K562 (cell line): ENCODE measurements around the gene JUNB. TPM values are rescaled to one million over a fixed set of nuclear protein-coding genes. Genes with fewer than 3 reads are reported as not detected.

ENCODE experiments used
- ATF3 ChIP-seq, 2 experiments: fragments of 450-650 bp in 1 of 2; sonication (generic) in 1 of 2; formaldehyde crosslinking in 1 of 2; IDR thresholded peaks in 1 of 2; conservative IDR thresholded peaks in 1 of 2; 2 replicates each; pipeline versions ENCODE4 v1.6.1 to v1.8.1; 2016 to 2023; ENCODE audit warnings: mild to moderate bottlenecking in 2 of 2, moderate library complexity in 2 of 2, inconsistent platforms in 1 of 2, missing genetic modification reagents in 1 of 2
- BCLAF1 ChIP-seq, 2 experiments: fragments of 450-650 bp in 1 of 2; IDR thresholded peaks; 2 replicates each; pipeline ENCODE4 v1.6.1; 2011 to 2017; ENCODE audit warnings: low read depth in 2 of 2, antibody characterized with exemption in 1 of 2, borderline replicate concordance in 1 of 2, low read length in 1 of 2, mild to moderate bottlenecking in 1 of 2, mixed read lengths in 1 of 2; ENCODE audit not compliant: control insufficient read depth in 1 of 2
- E2F1 ChIP-seq: sonication (generic); formaldehyde crosslinking; IDR thresholded peaks from 2 replicates; pipeline ENCODE4 v1.8.1; 2023; ENCODE audit warnings: mild to moderate bottlenecking, missing genetic modification reagents, moderate library complexity
- E2F5 ChIP-seq: sonication (generic); formaldehyde crosslinking; IDR thresholded peaks from 2 replicates; pipeline ENCODE4 v1.8.0; 2022; ENCODE audit warnings: mild to moderate bottlenecking, missing genetic modification reagents
- FOXM1 ChIP-seq, 2 experiments: fragments of 450-650 bp in 1 of 2; sonication (generic) in 1 of 2; formaldehyde crosslinking in 1 of 2; IDR thresholded peaks; 2 replicates each; pipeline versions ENCODE4 v1.6.1 to v1.9.0; 2017 to 2022; ENCODE audit warnings: low read depth in 2 of 2, mild to moderate bottlenecking in 2 of 2, missing genetic modification reagents in 1 of 2, moderate library complexity in 1 of 2
- GTF3C2 ChIP-seq: IDR thresholded peaks from 3 replicates; pipeline ENCODE4 v1.6.1; 2011; ENCODE audit warnings: borderline replicate concordance, mild to moderate bottlenecking, moderate library complexity; ENCODE audit not compliant: insufficient read length; ENCODE audit errors: extremely low read depth
- HBP1 ChIP-seq: fragments of 450-650 bp; formaldehyde crosslinking; IDR thresholded peaks from 2 replicates; pipeline ENCODE4 v1.4.0; 2022; ENCODE audit warnings: missing genetic modification characterization
- NBN ChIP-seq: fragments of 450-650 bp; IDR thresholded peaks from 2 replicates; pipeline ENCODE4 v1.6.1; 2016; ENCODE audit warnings: low read depth, mild to moderate bottlenecking
- PHF21A ChIP-seq: fragments of 450-650 bp; IDR thresholded peaks from 2 replicates; pipeline ENCODE4 v1.6.1; 2017; ENCODE audit warnings: low read depth, borderline replicate concordance
- RAD21 ChIP-seq, 2 experiments: fragments of 250-450 bp in 1 of 2; fragments of 450-650 bp in 1 of 2; sonication (Bioruptor Pico) in 1 of 2; formaldehyde crosslinking in 1 of 2; IDR thresholded peaks in 1 of 2; conservative IDR thresholded peaks in 1 of 2; 2 replicates each; pipeline versions ENCODE4 v1.4.0 to v1.8.0; 2020 to 2022; ENCODE audit warnings: mild to moderate bottlenecking in 2 of 2, moderate library complexity in 1 of 2
- SNIP1 ChIP-seq: fragments of 450-650 bp; IDR thresholded peaks from 2 replicates; pipeline ENCODE4 v1.7.1; 2017; ENCODE audit warnings: low read depth, mild to moderate bottlenecking
- ZC3H11A ChIP-seq: IDR thresholded peaks from 2 replicates; pipeline ENCODE4 v1.6.1; 2012; ENCODE audit warnings: low read depth, low read length, improper control_type of control experiment
- ZNF644 ChIP-seq: fragments of 200-800 bp; sonication (Bioruptor generic); IDR thresholded peaks from 2 replicates; pipeline ENCODE4 v1.6.1; 2016; ENCODE audit warnings: low read depth, missing genetic modification characterization, missing compliant biosample characterization
- ZNF77 ChIP-seq: fragments of 250-450 bp; sonication (Bioruptor Pico); IDR thresholded peaks from 2 replicates; pipeline ENCODE4 v1.5.0; 2020
- polyA plus RNA-seq, 8 experiments: library from polyadenylated mRNA; depleted of rRNA in 4 of 8; stranded (reverse) in 5 of 8; unstranded in 3 of 8; fragments of >200 nt; fragmentation: Nextera tagmentation in 2 of 8; fragmentation: Illumina TruSeq in 1 of 8; extraction: Ambion mirVana in 2 of 8; extraction: Trizol in 1 of 8; gene quantifications; 2 replicates each; pipeline versions ENCODE4 v1.2.1 to v1.2.3, GENCODE V29; 2011 to 2014; ENCODE audit warnings: inconsistent platforms in 1 of 8, missing spikeins in 1 of 8
- total RNA-seq, 7 experiments: library from RNA; depleted of rRNA in 6 of 7; stranded (reverse); fragments of >200 nt in 6 of 7; fragmentation: Illumina TruSeq in 2 of 7; extraction: Trizol in 2 of 7; gene quantifications; 2 replicates each; pipeline versions ENCODE4 v1.2.1 to v1.2.3, GENCODE V29; 2011 to 2021; ENCODE audit warnings: low replicate concordance in 1 of 7

Gene JUNB
- total and polyA plus RNA-seq, 9 of the 15 experiments (the other 6 are each of a cell fraction or from before 2014, with no cell fraction given): 0.23 to 88.1 (median 13.1) TPM

- no peak for TF ChIP-seq BCLAF1 (IDR thresholded peaks at IDR 0.05; ENCODE audit: borderline replicate concordance in 1 of 2, control insufficient read depth in 1 of 2, low read depth in 2 of 2, low read length in 1 of 2)
- TF ChIP-seq FOXM1 (IDR thresholded peaks at IDR 0.05; ENCODE audit: low read depth): no peak
- TF ChIP-seq FOXM1 (CRISPR knock-in tag; IDR thresholded peaks at IDR 0.05; ENCODE audit: low read depth): no peak
- TF ChIP-seq ATF3 (IDR thresholded peaks at IDR 0.05): no peak
- TF ChIP-seq ATF3 (CRISPR knock-in tag; conservative IDR thresholded peaks at IDR 0.05): no peak
- no peak for TF ChIP-seq PHF21A
- TF ChIP-seq E2F1 (CRISPR knock-in tag): no peak
- TF ChIP-seq GTF3C2: peak; percentile 26
- TF ChIP-seq RAD21 (CRISPR knock-in tag; conservative IDR thresholded peaks at IDR 0.05 in 1 of 2, IDR thresholded peaks at IDR 0.05 in 1 of 2): peak; percentile 67 to 79
- no peak for TF ChIP-seq NBN
- no peak for TF ChIP-seq SNIP1
- TF ChIP-seq E2F5 (CRISPR knock-in tag): no peak
- TF ChIP-seq ZNF77: no peak
- TF ChIP-seq ZC3H11A: no peak
- TF ChIP-seq HBP1: no peak
- no peak for TF ChIP-seq ZNF644 (tag)
These were observed 33.6 kb upstream of the JUNB start (continued) for GRCh38 chr19:12757544-12758274.
